ENCODE measurements around the gene RMI1.
A peak's percentile ranks its signal among the peaks of the same experiment; 100 is the strongest.

Gene RMI1

GRCh38 chr9:83980395-83981125 lies at the start of gene RMI1:
Gene RMI1 (plus strand): TSS chr9:83980805. CDS start chr9:84000987, 20,182 bp downstream.
- CTCF ChIA-PET = interaction anchor here (1.0 to 1.5 kb wide), 3 partner anchors 23 to 280 kb away, joined by 3 to 5 read pairs (median 3); no protein-coding TSS in a partner anchor
- TF ChIP-seq ZNF473 (tag by site-specific recombination; IDR thresholded peaks at IDR 0.05) (no peak), ZNF133 (tag by site-specific recombination; IDR thresholded peaks at IDR 0.05) (no peak), ZNF280D (tag by site-specific recombination; IDR thresholded peaks at IDR 0.05) (no peak), ZNF792 (tag by site-specific recombination; IDR thresholded peaks at IDR 0.05) (no peak), ZNF843 (tag by site-specific recombination; IDR thresholded peaks at IDR 0.05) (no peak), BCL11B (tag by site-specific recombination; IDR thresholded peaks at IDR 0.05; ENCODE audit: low read depth) (no peak), ZNF184 (tag by site-specific recombination; IDR thresholded peaks at IDR 0.05) (no peak), ZNF248 (tag by site-specific recombination; IDR thresholded peaks at IDR 0.05) (no peak), ZNF610 (tag by site-specific recombination; IDR thresholded peaks at IDR 0.05; ENCODE audit: borderline replicate concordance) (peak; percentile 73), ZNF175 (tag by site-specific recombination; IDR thresholded peaks at IDR 0.05) (no peak), MZF1 (tag by site-specific recombination; IDR thresholded peaks at IDR 0.05; ENCODE audit: borderline replicate concordance) (no peak), ZNF169 (tag by site-specific recombination; IDR thresholded peaks at IDR 0.05) (no peak), ZNF202 (tag by site-specific recombination; IDR thresholded peaks at IDR 0.05; ENCODE audit: borderline replicate concordance) (no peak), ZFP3 (tag by site-specific recombination; IDR thresholded peaks at IDR 0.05; ENCODE audit: low read depth) (no peak), ZNF292 (tag by site-specific recombination; IDR thresholded peaks at IDR 0.05; ENCODE audit: borderline replicate concordance, low read depth) (no peak), GLIS2 (tag by site-specific recombination; IDR thresholded peaks at IDR 0.05) (no peak; the same call in 1 of the 2 replicates), SCRT2 (tag by site-specific recombination; IDR thresholded peaks at IDR 0.05) (no peak), ELK4 (IDR thresholded peaks at IDR 0.05; ENCODE audit: borderline replicate concordance, low read depth, low read length) (no peak), ZNF658 (tag by site-specific recombination; IDR thresholded peaks at IDR 0.05) (no peak), CTCF (tag by site-specific recombination; IDR thresholded peaks at IDR 0.05) (peak; percentile 77), ZNF645 (tag by site-specific recombination; IDR thresholded peaks at IDR 0.05) (no peak), ZNF214 (tag by site-specific recombination; IDR thresholded peaks at IDR 0.05; ENCODE audit: borderline replicate concordance) (no peak), WT1 (tag by site-specific recombination; IDR thresholded peaks at IDR 0.05) (no peak; the same call in 1 of the 2 replicates), GLI2 (tag by site-specific recombination; IDR thresholded peaks at IDR 0.05; ENCODE audit: borderline replicate concordance, low read depth) (no peak), ZNF777 (tag by site-specific recombination; IDR thresholded peaks at IDR 0.05; ENCODE audit: borderline replicate concordance) (no peak), ZBTB20 (tag by site-specific recombination; IDR thresholded peaks at IDR 0.05) (peak; percentile 60; the same call in 1 of the 2 replicates), ZNF558 (tag by site-specific recombination; IDR thresholded peaks at IDR 0.05) (no peak), SETDB1 (IDR thresholded peaks at IDR 0.05; ENCODE audit: insufficient read length, low read length) (no peak), ZNF560 (tag by site-specific recombination; IDR thresholded peaks at IDR 0.05; ENCODE audit: borderline replicate concordance) (no peak), IKZF3 (tag by site-specific recombination; IDR thresholded peaks at IDR 0.05) (peak; percentile 85)

More at GRCh38 chr9:83980395-83981125, at the start of gene RMI1:
- no peaks in the 10 kb centered on the region for H3K9me3 ChIP-seq (ENCODE audit: control insufficient read depth, insufficient read depth, low read depth, low read length)
- POLR2A ChIA-PET = interaction anchor here (0.6 to 5.3 kb wide), 21 partner anchors 9 to 280 kb away, joined by 3 to 57 read pairs (median 5); partner anchors contain the start of gene KIF27
- H3K4me1 ChIP-seq (ENCODE audit: control insufficient read depth, insufficient read depth, low read length) = peaks cover 2% of the 10 kb centered on the region; the same call in 1 of the 2 replicates
- peak within 1 kb of the TSS; percentile 99 for H3K27ac ChIP-seq (ENCODE audit: extremely low read depth, low read depth, low read length)
- peak within 1 kb of the TSS; percentile 98 for H3K4me3 ChIP-seq (ENCODE audit: low read depth, low read length)
- peaks cover 11 to 38% of the 10 kb centered on the region in 2 experiments; a peak in 2 of 3 replicates for H3K36me3 ChIP-seq (ENCODE audit: control insufficient read depth in 2 of 2, insufficient read depth in 1 of 2, low read length in 2 of 2)

Data from HEK293 (cell line).